DND-41 (cell line): Measurements from ENCODE around the gene KDM8.

ENCODE experiments used
- EZH2 ChIP-seq: IDR thresholded peaks from 3 replicates; pipeline ENCODE4 v1.6.1; 2012; ENCODE audit warnings: borderline replicate concordance, low read depth, mild to moderate bottlenecking, moderate library complexity, low read length, inconsistent platforms; ENCODE audit not compliant: severe bottlenecking
- TF ChIP-seq, protein P1 (sequence below): IDR thresholded peaks from 2 replicates; pipeline ENCODE4 v1.5.1; 2012; ENCODE audit warnings: borderline replicate concordance, low read length, moderate library complexity, mild to moderate bottlenecking; ENCODE audit not compliant: poor library complexity, severe bottlenecking; ENCODE audit errors: extremely low read depth

DNA sequence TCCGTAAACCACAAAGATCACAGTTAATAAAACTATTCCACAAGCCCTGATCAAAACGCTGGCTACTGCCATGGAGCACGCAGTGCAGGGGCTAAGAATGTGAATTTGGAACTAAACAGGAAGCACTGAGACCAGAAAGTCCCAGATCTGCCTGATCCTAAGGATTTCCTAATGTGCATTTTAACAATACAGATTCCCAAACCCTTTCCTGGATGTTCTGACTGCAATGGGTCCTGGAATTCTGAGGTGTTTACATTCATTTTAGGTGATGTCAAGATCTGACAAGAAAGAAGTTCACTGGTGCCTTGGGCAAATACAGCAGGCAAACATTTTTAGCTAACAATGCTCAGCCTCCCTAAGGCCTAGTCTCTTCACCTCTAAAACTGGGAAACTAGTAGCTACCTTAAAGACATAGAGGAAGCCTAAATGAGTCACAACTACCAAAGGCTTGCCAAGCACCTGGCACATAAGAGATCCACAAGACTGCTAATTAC is 55.0 kb downstream of the KDM8 start:
- TF ChIP-seq, protein P1, sequence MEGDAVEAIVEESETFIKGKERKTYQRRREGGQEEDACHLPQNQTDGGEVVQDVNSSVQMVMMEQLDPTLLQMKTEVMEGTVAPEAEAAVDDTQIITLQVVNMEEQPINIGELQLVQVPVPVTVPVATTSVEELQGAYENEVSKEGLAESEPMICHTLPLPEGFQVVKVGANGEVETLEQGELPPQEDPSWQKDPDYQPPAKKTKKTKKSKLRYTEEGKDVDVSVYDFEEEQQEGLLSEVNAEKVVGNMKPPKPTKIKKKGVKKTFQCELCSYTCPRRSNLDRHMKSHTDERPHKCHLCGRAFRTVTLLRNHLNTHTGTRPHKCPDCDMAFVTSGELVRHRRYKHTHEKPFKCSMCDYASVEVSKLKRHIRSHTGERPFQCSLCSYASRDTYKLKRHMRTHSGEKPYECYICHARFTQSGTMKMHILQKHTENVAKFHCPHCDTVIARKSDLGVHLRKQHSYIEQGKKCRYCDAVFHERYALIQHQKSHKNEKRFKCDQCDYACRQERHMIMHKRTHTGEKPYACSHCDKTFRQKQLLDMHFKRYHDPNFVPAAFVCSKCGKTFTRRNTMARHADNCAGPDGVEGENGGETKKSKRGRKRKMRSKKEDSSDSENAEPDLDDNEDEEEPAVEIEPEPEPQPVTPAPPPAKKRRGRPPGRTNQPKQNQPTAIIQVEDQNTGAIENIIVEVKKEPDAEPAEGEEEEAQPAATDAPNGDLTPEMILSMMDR = no peak
- no peak for TF ChIP-seq EZH2
